ENCODE data around the gene MAT1A.
"Not testable (repeated sequence)": the region's sequence is repeated elsewhere in the genome, so short reads cannot be mapped to it uniquely, and the experiment has no call there.

MAT1A gene

GRCh38 chr10:80253266-80253962 is 36.0 kb downstream of the MAT1A start:
- no peak for TF ChIP-seq CTCF (IDR thresholded peaks at IDR 0.05; ENCODE audit: extremely low read depth, missing control alignments)
- peak; percentile 40 for DNase-seq (ENCODE audit: low spot score)

GRCh38 chr10:80252296-80252887 is 37.1 kb downstream of the MAT1A start:
- DNase-seq (ENCODE audit: low spot score): no peak
- TF ChIP-seq CTCF (IDR thresholded peaks at IDR 0.05; ENCODE audit: extremely low read depth, missing control alignments): no peak

GRCh38 chr10:80251703-80252280 is 37.7 kb downstream of the MAT1A start:
- not testable (repeated sequence) for DNase-seq (ENCODE audit: low spot score)

GRCh38 chr10:80250399-80250798 is 39.1 kb downstream of the MAT1A start:
- not testable (repeated sequence) for DNase-seq (ENCODE audit: low spot score)

GRCh38 chr10:80249906-80250305 is 39.6 kb downstream of the MAT1A start:
- DNase-seq (ENCODE audit: low spot score): not testable (repeated sequence)

- not testable (repeated sequence) for DNase-seq (ENCODE audit: low spot score)
Observed at GRCh38 chr10:80247611-80248010, 41.8 kb downstream of the MAT1A start.

GRCh38 chr10:80244371-80244770 is 45.1 kb downstream of the MAT1A start:
- not testable (repeated sequence) for DNase-seq (ENCODE audit: low spot score)

- not testable (repeated sequence) for DNase-seq (ENCODE audit: low spot score)
Observed at GRCh38 chr10:80242341-80242740, 47.1 kb downstream of the MAT1A start.

GRCh38 chr10:80236457-80236856 is 53.0 kb downstream of the MAT1A start:
- DNase-seq (ENCODE audit: low spot score): not testable (repeated sequence)

- not testable (repeated sequence) for DNase-seq (ENCODE audit: low spot score)
Observed at GRCh38 chr10:80234331-80235235, 54.9 kb downstream of the MAT1A start.

- not testable (repeated sequence) for DNase-seq (ENCODE audit: low spot score)
Observed at GRCh38 chr10:80233871-80234270, 55.6 kb downstream of the MAT1A start.

- DNase-seq (ENCODE audit: low spot score): not testable (repeated sequence)
Observed at GRCh38 chr10:80226723-80227122, 62.7 kb downstream of the MAT1A start.

GRCh38 chr10:80223031-80223419 is 66.4 kb downstream of the MAT1A start:
- DNase-seq (ENCODE audit: low spot score): not testable (repeated sequence)
